Measurements from ENCODE around the gene SAMD14.

Gene SAMD14

DNA sequence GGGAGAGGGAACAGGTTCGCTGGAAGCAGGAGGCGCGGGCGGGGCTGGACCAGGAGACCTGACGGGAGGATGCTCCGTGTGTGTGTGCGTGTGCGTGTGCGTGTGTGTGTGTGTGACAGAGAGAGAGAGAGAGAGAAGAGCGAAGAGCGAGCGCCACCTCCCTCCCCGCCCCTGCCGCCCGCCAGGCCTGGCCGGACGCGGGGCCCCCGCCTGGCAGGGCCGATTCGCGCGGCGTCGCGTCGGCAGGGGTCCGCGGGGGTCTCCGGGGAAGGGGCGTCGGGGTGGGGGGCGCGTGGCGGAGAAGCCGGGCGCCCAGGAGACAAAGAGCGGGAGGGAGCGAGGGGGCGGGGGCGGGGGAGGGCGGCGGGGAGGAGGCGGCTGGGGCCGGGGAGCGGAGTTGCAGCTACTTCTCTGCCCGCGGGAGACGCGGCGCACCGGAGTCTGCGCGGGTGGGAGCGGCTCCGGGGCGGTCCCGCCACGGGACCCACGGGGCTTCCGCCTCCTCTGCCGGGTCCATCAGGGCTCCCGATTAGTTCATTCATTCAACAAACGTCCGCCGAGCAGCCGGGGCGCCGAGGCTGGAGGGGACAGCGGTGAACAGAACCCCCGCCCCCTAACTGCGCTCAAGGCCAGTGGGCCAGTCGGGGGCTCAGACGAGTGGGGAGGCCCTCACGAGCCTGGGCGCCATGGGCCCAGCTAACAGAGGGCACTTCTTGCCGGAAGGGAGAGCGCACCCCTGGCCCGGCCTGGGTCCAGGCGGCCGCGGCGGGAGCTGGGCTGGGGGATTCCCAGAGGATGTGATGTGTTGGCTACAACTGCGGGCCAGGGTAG lies at the start of gene SAMD14:
TSS of gene SAMD14 (minus strand) at position 433 of the 831 bp plus-strand sequence. CDS start 5,201 bp downstream, outside the sequence.
- DNase-seq: no peak

DNA sequence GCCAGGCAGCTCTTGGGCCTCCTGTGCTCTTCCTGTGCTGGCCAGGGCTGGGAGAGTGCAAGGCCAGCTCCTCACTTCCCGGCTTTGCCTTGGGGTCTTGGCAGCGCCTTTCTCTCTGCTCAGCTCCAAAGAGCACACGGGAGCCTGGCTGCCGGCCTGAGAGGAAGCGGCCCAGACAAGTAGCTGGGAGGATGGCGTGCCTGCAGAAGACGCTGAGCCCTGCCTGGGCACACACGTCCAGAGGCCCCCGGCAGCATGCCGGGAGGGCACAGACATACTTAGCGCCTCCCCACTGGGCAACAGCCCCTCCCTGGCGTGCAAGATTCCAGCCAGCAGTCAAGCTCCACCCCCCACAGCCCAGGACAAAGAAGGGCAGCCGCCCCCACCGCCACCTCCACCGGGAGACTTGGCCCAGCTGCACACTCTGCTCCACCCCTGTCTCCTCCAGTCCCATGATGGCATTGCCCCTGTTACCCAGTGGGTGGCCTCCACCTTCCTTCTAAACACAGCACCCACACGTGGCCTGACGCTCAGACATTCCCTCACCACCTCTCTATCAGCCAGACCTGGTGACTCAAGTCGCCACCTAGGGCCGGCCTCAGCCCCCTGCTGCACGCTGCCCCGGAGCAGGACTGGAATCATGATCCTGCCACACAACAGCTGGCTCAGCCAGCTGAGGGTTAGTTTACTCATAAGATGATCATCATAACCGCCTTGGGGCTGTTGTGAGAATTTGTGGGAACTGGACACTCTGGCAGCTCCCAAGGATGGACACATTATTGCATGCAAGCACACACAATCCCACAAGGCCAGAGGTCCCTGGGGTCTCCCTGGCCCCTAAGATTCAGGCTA lies 48.2 kb upstream of the SAMD14 start:
- no peak for DNase-seq

DNA sequence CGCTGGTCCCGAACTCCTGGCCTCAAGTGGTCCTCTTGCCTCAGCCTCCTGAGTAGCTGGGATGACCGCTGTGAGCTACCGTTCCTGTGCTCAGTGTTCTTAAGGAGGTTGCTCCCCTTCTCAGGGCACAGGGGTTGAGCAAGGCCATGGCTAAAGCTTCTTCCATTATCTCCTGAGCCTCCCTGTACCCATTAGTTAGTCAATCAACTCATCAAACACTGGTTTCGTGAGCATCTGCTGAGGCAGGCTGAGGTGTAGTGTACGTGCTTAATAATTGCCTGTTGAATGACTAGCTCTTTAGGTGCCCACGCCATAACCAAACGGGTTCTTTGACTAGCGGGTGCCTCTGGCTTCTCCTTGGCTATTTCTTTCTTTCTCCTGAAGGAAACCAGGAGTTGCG lies 47.5 kb upstream of the SAMD14 start:
- no peak for DNase-seq

DNA sequence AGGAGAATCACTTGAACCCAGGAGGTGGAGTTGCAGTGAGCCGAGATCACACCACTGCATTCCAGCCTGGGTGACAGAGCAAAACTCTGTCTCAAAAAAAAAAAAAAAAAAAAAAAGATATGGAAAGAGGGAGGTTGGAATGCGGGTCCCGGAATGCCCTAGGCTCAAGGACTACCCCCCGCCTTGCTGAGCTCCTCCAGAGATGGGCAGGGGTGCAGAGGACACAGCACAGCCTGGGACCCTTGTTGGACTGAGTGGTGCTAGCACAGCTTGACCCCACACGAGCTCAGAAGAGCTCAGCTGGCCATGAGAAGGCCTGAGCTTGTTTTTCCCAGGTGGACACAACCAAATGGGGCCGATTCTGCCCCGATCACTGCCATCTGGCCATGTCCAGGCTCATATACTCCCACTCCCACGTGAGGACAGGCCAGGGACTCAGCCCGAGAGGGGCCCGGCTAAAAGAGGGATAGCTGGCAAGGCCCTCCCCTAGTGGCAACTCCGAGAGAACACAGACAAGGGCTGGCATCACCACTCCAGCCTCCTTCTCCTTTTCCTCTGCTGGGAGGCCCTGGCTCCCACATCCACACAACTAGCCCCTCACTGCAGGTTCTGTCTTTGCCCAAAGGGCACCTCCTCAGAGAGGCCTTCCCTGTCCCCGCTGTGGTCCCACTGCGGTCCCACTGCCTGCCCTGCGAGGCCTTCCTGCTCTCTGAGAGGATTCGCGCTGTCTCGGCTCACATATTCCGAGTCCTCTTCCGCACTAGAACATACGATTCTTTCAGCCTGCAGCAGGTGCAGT lies 46.8 kb upstream of the SAMD14 start:
- DNase-seq: no peak

DNA sequence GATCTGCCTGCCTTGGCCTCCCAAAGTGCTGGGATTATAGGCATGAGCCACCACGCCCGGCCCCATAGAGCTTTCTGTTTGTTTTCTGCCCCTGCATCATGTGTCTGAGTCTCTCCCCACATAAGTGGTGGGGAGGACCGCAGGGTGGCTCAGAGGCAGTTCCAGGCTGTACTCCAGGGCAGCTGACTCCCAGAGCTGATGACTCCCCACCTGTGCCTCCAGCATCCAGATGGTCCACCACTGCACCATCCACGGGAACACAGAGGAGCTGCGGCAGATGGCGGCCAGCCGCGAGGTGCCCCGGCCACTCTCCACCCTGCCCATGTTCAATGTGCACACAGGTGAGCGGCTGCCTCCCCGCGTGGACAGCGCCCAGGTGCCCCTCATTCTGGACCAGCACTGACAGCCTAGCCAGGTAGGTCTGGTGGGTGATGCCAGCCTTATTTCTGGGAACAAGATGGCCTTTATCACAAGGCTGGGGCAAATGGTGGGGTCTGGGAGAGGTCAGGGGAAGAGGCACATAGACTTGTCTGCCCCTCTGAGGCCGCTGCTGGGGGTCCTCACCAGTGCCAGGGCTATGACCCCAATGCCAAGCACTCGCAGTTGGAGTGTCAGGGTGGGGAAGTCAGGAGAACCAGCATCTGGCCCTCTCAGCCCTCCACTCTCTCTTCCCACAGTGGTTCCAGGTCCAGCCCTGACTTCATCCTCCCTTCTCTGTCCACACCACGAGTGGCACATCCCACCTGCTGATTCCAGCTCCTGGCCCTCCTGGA lies 45.3 kb upstream of the SAMD14 start:
- DNase-seq: no peak

DNA sequence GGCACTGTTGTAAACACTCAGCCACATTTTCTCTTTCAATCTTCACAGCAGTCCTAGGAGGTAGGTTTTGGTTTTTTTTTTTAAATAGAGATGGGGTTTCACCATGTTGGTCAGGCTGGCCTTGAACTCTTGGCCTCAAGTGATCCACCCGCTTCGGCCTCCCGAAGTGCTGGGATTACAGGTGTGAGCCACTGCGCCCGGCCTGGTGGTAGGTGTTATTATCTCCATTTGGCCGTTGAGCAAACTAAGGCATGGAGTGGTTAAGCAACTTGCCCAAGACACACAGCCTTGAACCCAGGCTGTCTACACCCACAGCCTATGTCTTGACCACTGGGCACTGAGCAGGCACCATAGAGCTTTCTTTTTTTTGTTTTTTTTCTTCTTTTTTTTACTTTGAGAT lies 44.5 kb upstream of the SAMD14 start:
- no peak for DNase-seq

DNA sequence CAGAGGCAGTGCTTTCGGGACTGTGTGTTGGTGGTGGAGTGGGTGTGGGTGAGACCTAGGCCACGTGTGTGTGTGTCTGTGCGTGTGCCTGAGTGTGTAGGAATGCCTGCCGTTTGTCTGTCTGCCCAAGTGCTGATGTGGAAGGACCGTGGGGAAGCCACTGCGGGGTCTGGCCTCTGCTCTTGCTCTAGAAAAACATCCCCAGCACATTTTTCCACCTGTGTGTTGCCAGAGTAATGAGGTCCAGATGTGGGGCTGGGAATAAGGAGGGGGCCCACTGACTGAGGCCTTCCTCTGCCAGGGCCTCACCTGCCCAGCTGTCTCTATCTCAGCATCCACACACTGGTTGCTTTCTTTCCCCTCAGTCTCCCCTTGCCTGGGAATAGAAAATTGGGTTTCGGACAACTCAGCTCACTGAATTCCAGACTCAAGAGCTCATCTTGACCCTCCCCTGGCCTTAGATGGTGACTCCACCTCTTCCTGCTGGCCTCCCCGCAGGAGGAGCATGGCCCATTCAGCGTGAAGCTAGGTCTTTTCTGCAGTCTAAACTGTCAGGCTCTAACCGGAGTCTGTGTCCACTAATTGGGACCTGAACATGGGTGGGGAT lies 43.5 kb upstream of the SAMD14 start:
- no peak for DNase-seq

DNA sequence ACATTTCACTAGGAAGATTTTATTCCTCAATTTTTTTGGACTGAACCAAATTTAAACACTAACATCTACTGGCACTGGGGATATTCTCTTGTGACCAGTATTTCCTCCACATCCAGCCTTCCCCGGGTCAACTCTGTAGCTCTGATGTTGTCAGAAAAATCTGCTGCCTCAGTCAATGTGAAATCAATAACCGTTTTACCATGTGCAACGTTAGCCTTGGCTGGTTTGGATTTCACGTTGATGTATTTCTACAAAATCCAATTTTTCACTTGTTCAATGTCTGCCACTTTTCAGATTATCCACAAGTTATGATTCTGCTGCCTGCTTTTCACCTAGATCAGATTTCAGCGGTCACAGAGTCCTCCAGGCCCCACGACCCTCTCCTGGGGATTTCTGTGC lies 43.0 kb upstream of the SAMD14 start:
- DNase-seq: no peak

DNA sequence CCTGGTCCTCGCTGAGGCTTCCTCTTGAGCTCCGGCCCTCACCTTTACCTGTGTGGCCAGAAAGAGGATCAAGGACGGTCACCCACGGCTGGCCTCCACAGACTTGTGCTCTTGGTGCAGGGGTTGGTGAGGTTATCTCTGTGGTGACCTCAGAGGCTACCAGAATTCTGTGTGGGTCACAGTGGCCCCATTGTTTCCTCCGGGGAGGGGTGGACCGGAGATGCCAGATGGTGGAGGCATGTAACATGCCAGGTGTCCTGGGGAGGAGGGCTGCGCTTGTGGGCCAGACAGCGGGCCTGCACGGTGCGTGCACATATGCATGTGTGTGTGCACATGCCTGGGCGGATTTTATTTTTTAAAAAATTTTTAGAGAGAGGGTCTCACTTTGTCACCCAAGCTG lies 42.2 kb upstream of the SAMD14 start:
- no peak for DNase-seq

DNA sequence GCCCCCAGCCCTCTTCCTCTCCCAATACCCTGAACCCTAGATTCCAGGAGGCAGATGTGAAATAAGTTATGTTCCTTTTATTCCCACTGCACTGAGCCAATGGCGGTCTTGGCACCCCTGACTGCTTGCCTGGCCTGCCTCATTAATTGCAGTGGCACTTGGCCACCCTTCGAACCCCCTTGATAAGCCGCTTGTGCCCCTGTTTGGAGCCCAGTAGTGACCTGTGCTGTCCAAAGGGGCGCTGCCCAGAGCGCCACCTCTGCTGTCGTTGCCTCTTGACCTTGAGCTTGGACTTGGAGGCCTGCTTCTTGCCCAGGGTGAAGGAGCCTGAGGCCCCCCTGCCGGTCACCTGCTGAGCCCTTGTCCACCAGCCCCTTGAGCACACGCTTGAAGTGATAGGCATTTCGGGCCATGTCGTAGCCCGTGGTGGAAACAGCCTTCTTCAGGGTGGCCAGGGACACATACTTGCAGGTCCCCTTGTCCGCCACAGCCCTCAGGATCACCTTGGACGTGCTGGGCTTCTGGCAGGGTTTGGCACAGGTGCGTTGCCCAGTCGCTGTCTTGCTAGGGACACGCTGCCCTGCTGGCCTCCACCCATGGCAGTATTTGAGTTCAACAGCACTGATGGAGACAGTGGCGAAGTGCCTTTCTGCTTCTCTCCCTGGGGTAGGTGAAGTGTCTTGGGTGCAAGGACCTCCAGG lies 41.6 kb upstream of the SAMD14 start:
- no peak for DNase-seq

DNA sequence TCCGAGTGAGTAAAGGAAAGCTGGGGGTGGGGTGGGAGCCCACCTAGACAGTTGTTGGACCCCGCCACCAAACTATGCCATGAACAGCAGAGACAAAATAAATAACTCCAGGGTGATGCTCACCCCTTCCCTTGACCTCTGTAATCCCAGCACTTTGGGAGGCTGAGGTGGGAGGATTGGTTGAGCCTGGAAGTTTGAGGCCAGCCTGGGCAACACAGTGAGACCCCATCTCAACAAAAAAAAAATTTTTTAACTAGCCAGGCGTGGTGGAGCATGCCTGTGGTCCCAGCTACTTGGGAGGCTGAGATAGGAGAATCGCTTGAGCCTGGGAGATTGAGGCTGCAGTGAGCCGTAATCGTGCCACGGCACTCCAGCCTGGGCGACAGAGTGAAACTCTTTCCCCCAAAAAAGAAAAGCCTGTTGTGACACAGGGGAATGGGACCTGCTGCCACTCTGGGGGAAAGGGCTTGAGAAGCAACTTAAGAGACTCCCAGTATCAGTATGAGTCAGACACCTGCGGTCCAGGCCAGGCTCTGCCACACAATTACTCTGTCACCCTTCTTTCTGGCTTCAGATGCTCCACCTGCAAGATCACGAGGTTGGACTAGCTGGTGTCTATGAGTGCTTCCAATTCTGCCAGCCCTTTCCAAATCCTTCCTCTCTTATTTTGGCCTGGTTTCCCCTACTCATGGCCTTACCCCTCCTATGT lies 40.9 kb upstream of the SAMD14 start:
- DNase-seq: no peak

DNA sequence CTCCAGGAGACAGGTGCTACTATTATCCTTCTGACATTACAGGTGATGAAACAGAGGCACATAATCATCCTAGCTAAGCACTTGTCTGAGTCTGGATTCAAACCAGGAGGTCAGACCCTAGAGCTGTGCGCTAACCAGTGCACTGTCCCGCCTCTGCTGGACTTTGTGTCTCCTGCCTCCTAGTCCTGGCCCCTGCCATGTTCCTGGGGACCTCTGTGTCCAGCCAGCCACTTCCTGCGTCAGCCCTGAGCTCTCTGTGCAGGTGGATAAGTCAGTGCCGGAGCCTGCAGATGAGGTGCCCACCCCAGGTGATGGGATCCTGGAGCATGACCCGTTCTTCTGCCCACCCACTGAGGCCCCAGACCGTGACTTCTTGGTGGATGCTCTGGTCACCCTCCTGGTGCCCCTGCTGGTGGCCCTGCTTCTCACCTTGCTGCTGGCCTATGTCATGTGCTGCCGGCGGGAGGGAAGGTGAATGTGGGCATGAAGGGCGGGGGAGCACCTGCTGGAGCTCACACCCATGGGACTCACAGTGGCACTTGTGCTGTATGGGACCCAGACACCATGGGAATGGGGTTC lies 40.0 kb upstream of the SAMD14 start:
- no peak for DNase-seq

DNA sequence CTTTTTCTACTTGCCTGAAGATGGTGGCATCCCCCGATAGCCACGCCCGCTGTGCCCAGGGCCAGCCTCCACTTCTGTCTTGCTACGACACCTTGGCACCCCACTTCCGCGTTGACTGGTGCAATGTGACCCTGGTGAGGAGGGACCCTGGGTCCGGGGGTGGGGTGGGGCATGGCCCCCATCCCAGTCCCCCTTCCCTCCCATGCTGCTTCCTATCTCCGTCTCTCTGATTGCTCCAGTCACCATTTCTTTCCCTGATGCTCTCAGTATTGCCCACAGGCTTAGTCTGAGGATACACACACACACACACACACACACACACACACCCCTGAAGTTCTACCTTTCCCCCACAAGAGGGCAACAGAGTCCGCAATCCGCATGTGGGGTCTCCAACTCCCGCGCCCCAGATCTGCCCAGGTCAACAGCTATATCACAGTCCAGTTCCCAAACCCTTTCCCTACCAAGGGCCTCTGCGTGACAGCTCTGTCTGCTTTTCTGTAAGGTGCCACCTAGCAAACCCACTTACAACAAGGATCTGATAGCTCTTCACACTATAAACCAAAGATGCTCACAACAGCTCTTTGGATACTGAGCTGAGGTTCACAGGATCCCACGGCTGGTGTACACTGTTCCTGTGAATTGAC lies 39.3 kb upstream of the SAMD14 start:
- DNase-seq: no peak

DNA sequence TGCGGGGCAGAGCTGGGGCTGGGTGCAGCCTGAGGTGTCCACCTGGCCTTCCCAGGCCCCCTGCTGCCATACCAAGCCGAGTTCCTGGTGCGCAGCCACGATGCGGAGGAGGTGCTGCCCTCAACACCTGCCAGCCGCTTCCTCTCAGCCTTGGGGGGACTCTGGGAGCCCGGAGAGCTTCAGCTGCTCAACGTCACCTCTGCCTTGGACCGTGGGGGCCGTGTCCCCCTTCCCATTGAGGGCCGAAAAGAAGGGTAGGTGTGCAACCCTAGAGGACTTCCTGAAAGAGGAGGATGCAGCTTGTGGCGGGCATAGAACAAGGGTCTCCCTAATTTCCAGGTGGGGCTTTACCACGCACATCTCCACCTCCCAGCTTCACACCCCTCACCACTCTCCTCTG lies 38.4 kb upstream of the SAMD14 start:
- DNase-seq: no peak

DNA sequence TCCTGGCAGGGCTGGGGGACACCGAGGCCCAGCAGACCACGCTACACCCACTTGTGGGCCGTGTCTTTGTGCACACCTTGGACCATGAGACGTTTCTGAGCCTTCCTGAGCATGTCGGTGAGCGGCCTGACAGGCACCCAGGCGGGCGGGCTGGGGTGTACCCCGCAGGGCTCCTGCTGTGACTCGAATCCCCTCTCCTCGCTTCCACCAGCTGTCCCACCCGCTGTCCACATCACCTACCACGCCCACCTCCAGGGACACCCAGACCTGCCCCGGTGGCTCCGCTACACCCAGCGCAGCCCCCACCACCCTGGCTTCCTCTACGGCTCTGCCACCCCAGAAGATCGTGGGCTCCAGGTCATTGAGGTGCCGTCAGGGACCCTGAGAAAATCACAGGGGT lies 37.4 kb upstream of the SAMD14 start:
- no peak for DNase-seq

DNA sequence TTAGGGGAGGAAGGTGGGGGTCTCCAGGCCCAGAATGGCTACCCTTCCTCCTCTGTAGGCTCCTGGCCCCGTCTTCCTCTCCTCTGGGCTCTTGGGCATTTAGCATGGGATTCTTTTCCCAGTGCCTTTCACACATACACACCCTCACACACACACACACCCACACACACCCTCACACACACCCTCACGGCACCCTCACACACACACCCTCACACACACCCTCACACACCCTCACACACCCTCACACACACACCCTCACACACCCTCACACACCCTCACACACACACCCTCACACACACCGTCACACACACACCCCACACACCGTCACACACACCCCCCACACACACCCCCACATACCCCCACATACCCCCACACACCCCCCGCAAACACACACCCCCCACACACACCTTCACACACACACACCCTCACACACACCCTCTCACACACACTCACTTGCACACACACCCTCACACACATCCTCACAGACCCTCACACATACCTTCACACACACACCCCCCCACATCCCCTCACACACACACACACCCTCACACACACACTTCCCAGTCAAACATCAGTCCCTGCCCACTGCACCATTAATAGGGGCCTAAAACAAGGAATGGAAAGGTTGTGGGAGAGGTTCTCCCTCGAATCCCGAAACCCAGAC lies 36.7 kb upstream of the SAMD14 start:
- DNase-seq: no peak

DNA sequence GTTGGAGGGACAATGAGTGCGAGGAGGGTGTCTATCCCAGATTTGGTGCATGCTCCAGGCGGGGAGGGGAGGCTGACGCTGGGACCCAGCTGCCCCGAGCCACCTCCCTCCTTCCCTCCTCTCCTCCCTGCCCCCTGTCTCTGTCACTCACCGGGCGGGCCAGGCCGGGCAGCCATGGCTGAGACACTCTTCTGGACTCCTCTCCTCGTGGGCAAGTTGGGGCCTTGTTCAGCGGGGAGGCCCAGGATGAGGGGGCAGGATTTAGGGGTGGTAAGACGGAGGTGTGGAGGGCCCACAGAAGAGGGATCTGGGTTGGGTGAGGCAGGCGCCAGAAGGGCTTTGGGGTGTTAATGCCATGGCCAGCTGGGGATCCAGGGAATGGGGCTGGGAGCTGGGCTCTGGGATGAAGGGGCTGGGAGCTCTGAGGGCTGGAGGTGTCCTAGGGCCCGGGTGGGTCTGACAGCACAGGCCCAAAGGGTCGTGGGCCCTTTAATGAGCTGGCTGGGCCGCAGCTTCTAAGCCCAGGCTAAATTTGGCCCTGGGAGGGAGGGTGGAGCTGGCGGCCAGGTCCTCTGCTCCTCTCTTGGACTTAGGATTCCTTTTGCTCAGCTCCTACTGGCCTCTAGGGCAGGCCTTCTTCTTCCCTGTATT lies 36.0 kb upstream of the SAMD14 start, which contains the start of gene SGCA:
TSS of gene SGCA (plus strand) at position 139 of the 651 bp plus-strand sequence. CDS start at position 175, 36 bp downstream.
- no peak for DNase-seq

DNA sequence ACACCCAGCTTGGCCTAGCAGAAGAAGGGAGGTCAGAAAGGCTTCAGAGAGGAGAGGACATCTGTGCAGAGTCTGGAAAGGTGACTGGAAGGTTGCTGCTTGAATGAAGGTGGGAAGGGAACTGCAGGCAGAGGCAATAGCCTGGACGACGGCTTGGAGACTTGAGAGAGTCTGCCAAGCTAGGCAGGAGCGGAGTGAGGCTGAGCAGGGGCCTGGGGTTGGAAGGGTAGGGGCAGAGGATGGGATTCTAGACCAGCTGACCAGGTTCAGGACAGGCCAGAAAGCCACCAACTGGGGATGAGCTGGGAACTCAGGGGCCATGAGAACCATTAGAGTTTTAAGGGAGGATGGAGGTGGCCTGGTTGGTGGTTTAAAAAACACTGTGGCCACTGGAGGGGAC lies 35.5 kb upstream of the SAMD14 start:
- DNase-seq: no peak

DNA sequence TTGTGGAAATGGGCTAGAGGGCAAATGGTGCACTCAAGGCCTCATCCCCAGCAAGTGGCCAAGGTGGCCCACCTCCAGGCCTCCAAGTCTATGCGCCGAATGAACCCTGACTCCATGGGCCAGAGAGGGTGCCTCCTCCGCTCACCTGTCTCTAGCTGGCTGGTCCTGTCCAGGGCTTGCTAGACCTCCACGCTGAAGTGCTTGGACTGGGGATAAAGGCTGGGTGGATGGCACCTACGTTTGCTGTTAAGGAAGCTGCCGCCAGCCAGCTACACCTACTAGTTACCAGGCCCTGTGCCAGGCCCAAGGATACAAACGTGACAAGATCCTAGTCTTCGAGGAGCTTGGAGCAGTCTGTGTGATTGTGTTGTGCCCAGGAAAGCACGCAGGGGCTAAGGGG lies 35.1 kb upstream of the SAMD14 start:
- DNase-seq: no peak

Measured in activated T-cell treated with anti-CD3 and anti-CD28 coated beads for 4 hours (primary cell).